GM10847 (cell line): ENCODE results near the gene RIOK2.

Experiments
- POLR2A ChIP-seq: IDR thresholded peaks from 2 replicates; pipeline ENCODE4 v1.6.1; 2011; ENCODE audit not compliant: insufficient read length; ENCODE audit errors: extremely low read depth

The RIOK2 gene

DNA sequence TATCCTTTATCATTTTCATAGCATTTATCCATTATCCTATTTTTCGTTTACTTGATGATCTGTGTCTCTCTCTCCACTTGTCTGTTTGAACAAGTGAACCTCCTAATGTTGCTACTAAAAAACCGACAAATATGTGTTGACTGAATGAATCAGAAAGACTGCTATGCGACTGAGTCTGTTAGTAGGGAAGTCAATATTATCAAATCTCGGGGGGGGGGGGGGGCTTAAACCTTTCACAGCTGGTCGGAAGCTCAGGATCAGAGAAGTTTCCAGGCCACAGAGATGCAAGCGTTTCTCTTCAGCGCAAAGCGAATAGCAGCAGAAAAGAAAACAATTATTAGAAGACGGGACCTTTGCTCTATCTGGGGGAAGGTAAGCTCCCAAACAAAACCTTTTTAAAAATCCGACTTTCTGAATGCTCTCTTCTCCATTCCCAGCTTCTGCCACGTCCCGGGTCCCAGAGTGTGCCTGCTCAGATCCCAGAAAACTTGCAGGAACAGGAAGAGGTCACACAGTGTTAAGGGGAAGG, 412 bp downstream of the RIOK2 start:
- TF ChIP-seq POLR2A: no peak

DNA sequence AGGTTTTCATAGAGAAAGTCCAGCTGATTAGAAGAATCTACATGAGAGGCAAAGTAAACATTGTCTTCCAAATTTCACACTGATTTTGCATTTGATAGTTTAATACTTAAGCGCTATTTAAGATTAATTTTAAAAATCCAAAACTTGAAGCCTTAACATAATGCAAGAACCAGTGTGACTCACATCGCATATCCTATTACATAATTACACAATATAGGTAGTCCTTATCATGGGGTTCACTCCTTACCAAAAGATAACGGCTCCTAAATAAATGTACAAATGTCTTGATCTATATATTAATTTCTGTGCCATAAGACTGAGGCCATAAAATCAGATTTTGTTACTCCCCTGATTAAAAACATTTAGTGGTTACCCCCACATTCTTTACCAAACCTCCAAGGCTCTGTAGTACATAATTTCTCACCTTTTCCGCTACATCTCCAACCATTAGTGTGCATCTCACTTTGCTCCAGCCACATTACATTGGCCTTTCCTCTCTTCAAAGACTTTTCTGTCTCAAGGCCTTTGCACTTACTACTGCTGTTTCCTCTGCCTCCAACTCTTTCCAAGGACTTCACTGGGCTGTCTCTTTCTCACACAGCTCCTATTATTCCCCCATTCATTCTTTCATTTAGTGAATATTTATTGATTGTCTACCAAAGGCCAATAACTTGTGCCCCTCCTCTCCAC, 1.0 kb downstream of the RIOK2 start:
- TF ChIP-seq POLR2A: no peak

DNA sequence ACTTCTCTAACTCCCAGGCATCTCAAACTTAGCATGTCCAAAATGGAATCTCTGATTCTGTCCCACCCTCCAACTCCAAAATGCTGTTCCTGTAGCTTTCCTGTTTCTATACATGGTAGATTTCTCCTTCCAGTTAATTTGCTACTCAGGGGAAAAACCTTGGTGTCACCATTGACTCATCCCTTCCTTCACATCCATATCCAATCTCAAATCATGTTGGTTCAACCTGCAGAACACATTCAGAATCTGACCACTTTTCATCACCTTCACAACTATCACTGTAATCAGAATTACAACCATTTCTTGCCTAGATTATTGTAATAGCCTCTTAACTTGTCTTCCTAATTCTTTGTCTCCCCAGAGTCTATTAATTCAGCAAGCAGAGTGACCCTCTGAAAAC, 10.8 kb downstream of the RIOK2 start:
- no peak for TF ChIP-seq POLR2A

DNA sequence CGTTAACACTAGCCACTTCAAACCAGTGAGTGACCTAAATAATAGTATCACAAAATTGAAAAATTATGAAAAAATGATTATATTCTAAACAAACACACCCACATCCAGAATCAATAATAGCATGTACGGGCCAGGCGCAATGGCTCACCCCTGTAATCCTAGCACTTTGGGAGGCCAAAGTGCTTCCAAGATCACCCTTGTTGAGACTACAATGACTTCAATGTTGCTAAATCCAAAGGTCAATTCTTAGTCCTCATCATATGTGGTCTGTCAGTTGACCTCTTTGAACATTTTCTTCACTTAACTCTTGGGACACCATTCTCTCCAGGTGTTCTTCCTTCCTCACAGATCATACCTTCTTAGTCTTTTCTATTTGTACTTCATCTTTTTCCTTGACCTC, 11.3 kb downstream of the RIOK2 start:
- no peak for TF ChIP-seq POLR2A

DNA sequence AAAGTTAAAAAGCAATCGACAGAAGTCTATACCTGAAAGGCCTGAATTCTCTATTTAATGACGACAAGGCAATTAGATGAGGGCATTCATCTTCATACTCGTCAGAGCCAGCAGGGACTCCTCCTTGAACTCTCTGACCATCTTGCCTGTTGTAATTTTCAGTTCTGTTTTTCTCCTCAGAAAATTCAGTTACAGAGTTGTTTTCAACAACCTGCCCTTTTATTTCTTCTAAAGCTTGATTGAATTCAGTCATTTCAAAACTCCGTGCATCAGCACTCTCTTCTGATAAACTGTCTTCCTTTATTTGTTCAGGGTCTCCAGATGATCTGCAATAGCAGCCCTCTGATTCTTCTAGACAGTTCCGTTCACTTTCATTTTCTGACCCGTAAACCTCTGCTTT, 15.6 kb downstream of the RIOK2 start:
- no peak for TF ChIP-seq POLR2A

DNA sequence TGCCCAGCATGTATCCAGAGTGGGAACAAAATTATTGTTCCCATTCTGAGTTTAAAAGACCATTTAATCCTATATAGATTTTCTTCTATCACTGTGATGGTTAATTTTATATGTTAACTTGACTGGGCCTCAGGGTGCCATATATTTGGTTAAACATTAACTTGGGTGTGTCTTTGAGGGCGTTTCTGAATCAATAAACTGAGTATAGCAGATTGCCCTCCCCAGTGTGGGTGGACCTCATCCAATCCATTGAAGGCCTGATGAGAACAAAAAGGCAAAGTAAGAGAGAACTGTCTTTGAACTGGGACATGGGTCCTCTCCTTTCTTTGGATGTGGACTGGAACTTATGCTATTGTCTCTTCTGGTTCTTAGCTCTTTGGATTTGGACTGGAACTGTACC, 17.3 kb downstream of the RIOK2 start:
- no peak for TF ChIP-seq POLR2A

DNA sequence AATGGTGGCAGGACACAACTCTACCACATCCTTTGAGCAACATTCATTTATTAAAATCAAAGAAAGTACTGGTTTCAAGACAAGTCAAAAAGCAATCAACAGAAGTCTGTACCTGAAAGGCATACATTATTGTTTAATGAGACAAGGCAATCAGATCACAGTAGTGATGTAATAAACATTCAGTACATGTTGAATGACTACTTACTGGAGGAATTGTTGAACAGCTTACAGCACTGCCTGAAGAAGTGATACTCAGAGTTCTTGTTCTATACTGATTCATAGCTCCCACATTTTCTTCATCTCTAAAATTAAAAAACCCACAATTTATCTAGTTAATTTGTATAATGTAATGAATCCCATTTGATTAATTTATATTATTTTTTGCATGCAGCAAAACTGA, 18.2 kb downstream of the RIOK2 start:
- TF ChIP-seq POLR2A: no peak

DNA sequence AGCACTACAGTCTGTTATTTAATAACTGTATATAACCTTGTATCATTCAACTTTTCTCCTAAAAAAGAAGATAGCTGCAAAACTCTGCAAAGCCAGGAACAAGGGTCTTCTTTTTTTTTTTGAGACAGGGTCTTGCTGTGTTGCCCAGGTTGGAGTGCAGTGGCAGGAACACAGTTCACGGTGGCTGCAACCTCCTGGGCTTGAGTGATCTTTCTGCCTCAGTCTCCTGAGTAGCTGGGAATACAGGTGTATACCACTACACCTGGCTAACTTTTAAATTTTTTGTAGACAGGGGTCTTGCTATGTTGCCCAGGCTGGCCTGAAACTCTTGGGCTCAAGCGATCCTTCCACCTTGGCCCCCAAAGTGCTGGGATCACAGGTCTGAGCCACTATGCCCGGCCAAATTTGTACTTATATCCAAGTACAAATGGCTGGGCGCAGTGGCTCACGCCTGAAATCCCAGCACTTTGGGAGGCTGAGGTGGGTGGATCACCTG, 19.2 kb downstream of the RIOK2 start:
- TF ChIP-seq POLR2A: no peak

DNA sequence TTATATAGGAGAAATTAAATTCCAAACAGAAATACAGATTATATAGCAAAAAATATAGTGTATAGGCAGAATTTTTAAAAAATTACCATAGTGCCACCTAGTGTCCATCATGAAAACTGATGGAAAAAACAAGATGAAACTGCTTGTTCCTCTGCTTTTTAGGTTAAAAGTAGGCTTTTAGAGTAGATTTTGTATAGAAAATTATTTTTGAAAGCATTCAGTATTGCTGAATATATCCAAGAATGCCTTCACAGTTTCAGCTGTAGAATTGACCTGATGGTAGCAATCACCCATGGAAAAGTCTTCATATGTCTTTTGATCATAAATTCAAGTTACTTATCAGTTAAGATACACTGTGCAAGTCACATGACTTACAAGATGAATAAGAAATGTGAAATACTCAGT, 19.7 kb downstream of the RIOK2 start:
- no peak for TF ChIP-seq POLR2A

DNA sequence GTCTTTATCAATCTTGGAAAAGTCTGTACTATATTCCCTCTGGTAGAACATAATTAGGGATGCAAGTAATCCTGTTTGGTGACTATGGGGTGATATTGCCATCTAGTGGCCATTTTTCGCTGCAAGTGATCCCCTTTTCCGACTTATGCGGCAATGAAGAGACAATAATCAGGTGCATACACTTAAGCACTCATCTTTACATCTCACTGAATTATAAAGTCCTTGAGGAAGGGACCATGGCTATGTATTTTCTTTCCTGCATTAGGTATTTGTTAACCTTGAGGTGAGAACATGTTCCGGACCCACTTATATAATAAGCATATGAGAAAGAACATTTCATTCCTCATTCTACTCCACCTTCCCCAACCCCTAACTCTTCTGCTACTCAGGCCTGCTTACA, 21.0 kb downstream of the RIOK2 start:
- TF ChIP-seq POLR2A: no peak

DNA sequence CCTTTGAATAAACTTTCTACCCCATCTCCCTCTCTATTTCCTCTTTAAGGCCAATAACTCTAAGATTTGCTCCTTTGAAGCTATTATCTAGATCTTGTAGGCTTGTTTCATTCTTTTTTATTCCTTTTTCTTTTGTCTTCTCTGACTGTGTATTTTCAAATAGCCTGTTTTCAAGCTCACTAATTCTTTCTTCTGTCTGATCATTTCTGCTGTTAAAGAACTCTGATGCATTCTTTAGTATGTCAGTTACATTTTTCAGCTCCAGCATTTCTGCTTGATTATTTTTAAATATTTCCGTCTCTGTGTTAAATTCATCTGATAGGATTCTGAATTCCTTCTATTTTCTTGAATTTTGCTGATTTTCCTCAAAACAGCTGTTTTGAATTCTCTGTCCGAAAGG, 25.4 kb downstream of the RIOK2 start:
- no peak for TF ChIP-seq POLR2A

DNA sequence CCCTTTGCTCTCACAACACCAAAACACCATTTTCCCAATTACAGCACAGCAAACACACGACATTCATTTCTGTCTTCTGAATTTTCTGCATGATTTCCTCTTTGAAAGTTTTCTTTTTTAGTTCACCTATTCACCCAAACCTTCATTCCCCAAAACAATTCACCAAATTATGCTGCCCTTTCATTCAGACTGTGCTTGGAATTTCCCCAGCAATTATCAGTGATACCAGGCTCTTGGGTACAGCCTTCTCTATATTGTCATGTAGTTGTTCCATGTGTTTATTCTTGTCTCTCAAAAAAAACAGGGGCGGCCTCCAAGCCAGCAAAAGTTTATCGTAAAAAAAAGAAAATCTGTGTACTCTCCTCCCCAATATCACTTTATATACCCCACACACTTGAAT, 31.7 kb downstream of the RIOK2 start:
- TF ChIP-seq POLR2A: no peak

DNA sequence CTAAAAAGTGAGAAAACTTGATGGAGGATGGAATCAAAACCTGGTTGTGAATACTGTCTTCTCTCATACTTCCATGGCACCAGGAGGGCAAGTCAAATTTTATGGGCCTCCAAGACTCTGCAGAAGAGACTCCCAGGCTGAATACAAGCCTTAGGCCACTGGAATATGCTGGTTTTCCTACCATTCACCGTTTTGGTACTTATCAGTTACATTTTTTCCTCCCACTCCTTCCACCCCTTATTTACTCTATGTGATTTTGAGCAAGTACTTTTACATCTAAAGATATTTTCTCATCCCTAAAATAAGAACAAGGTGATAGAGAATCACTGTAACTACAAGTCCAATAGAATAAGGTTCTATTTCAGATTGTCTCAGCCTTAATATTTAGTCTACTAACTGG, 32.6 kb downstream of the RIOK2 start:
- TF ChIP-seq POLR2A: no peak

DNA sequence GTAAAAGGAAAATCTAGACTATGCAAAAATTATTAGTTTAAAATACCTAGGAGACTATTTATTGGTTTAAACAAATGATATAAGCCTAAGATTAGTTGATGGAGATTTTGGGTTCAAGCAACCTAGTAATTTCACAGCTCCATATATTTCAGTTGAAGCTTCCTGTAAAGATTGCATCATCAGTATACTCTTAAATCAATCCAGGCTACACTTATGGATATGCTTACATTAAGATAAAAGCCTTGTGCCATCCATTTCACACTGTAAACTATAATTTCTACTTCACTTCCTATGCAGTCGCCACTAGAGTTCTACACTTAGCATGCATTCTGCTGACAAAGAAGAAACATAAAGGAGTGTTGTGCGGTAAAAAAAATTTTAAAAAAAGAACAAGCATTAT, 33.3 kb downstream of the RIOK2 start:
- no peak for TF ChIP-seq POLR2A

DNA sequence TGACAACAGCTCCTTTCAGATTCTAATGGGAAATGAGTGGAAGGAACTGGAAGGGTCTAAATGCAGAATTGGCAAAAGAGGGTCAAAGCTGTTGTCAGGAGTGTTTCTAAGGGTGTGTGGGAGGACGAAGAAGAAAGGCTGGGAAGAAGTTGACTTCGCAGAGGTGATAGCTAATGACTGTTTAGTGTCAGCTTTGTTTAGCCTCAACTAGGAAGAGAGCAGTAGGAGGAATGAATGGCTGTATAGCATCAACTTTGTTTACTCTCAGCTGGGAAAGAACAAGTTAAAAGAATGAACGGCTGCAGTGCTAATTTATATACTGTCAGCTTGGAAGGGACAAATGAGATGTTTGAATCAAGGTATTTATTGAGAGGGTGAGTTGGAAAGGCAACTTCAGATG, 34.8 kb downstream of the RIOK2 start:
- TF ChIP-seq POLR2A: no peak

DNA sequence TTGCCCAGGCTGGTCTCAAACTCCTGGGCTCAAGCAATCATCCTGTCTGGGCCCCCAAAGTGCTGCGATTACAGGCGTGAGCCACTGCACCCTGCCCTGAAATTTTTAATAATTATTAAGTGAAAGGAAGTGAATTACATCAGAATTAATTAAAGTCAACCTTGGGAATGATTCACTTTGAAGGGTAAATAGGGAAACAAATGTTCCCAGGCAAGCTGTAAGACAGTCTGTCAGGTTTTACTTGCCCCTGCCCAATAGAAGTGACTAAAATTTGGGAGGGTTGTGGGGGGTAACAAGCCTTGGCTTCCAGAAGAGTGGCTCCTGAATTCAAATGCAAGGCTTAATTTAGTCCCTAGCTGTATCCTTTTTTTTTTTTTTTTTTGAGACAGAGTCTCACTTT, 39.3 kb downstream of the RIOK2 start:
- TF ChIP-seq POLR2A: no peak
